Stimulated activated CD4-positive, alpha-beta T cell treated with anti-CD3 and anti-CD28 coated beads, Interleukin-12 subunit alpha, Interleukin-12 subunit beta, amount 100 ng/mL, for 48 hours (primary cell): Measurements from ENCODE around the gene ATP8A2.

ENCODE experiments used
- DNase-seq, 3 donors: peaks; one replicate each; pipeline ENCODE4 v3.0.0-alpha.2; 2020; ENCODE audit warnings: low read depth in 2 of 3, low spot score in 1 of 3

ATP8A2 gene

DNA sequence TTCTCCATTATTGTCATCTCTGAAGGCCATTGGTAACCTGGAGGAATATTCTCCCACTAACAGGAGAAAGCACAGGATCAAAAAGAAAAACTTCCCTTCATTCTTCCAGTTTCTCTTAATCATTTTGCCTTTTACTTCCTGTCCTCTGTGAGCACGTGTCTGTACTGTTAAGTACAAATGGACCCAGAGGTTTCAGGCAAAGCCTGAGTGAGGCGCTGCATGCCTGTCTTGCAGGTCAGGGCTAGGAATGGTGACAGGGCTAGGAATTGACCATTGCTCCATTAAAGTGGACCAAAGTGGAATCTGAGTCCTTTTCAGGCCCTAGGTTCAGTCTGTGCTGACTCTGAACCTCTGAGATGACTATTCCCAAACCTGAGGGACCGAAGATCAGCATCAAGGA, 353.3 kb downstream of the ATP8A2 start:
- no peak for DNase-seq

DNA sequence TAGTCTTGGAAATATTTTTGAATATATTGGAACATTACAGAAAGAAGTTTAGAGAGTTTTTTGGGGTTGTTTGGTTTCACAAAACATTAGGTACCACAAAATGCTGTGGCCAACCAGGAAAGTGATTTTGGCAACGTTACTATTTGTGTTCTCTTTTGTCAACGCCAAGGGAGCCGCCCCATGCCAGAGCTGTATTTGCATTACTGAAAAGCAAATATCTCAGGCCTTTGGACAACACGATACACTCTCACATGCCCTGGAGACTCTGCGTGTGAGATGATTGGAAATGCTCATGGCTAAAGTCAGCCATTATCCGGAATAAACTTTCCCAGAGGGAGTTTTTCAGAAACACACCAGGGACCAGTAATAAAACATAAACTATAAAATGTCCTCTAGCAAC, 355.5 kb downstream of the ATP8A2 start:
- no peak for DNase-seq

DNA sequence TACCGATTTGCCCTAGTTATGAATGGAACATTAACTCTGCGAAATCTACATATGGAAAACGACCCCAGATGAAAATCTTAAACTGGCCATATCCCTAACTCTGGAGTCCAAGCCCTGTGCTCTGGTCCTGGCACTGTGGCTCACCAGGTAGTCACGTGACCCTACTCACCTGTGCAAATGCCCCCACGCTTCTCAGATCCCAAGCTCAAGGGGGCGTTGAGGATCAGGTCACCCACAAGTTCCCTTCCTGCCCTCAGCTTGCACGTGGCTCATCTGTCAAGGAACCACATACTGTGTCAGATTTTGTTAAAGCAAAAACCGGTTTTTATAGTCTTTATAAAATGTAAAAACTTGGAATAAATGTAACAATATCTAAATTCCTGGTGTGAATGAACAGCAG, 356.0 kb downstream of the ATP8A2 start:
- DNase-seq = no peak

DNA sequence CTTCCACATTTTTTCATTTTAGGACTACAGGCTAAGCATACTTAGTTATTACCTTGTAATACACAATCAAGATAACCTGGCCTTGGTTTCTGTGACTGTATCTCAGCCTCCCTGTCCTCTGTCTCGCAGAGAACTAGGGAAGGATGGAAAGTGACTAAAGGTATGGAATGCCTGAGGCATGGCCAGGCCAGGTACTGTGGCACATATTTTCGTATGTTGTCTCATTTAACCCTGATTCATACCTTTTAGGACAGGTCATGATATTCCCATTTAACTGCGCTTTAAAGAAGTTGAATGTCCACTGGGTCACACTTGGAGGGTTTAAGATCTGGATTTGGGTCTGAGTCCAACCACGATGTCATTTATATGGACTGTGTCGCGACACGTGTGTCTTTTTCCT, 357.4 kb downstream of the ATP8A2 start:
- no peak for DNase-seq

DNA sequence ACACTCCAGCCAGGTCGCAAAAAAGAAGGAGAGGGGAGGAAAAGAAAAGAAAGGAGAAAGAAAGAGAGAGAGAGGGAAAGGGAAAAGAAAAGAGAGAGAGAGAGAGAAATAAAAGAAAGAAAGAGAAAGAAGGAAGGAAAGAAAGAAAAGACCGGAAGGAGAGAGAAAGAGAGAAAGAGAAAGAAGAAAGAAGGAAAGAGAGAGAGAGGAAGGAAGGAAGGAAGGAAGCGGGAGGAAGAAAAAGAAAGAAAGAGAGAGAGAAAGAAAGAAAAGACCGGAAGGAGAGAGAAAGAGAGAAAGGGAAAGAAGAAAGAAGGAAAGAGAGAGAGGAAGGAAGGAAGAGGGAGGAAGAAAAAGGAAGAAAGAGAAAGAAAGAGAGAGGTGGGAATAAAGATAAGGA, 359.3 kb downstream of the ATP8A2 start:
- DNase-seq = no peak

DNA sequence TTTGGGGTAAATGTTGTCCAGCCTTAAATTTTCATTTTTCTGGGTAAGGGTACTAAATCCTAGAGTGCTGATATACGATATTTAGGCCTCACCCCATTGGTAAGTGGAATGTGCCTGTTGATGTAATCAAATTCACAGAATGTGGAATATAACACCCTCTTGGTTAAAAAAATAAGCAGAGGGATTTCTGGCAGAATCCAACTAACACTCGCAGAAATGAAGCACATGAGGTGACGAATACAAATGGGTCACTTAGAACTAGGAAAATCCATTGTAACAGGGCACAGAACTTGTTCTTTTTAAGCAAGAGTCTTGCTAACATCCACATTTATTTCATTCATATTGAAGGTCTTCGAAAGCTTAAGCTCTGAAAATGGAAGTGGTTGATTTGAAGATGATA, 359.8 kb downstream of the ATP8A2 start:
- no peak for DNase-seq

DNA sequence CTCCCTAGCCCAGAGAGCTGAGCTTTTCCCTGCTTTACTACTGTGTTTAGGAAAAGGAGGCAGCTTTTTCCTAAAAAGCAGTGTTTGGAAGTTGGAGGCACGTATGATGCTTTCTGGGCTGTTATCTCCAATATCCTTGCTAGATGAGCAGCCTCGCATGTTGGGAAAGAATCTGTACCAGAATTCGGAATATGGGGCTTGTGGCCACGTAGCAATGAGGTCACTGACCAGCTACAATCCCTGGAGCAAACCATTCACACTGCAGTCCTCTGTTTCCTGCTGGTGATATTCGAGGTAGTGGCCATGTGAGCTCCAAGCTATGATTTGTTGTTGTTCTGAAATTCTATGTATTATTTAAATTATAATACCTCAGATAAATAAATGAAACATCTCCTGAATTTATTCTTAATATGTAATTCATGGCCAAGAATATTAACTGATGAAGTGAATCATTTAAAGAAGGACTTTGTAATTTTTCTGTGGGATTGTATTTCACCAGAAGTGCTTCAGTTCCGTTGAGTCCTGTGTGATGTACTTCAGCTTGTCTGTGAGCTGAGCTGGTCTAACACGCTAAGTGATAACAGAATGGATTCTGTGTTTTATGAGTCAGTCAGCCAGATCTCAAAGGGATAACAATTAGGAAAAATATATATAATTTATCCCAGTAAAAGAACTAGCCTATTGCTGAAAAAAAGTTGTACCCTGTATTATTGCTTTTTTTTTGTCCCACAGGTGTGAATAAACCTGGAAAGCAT, 360.5 kb downstream of the ATP8A2 start:
- no peak for DNase-seq

DNA sequence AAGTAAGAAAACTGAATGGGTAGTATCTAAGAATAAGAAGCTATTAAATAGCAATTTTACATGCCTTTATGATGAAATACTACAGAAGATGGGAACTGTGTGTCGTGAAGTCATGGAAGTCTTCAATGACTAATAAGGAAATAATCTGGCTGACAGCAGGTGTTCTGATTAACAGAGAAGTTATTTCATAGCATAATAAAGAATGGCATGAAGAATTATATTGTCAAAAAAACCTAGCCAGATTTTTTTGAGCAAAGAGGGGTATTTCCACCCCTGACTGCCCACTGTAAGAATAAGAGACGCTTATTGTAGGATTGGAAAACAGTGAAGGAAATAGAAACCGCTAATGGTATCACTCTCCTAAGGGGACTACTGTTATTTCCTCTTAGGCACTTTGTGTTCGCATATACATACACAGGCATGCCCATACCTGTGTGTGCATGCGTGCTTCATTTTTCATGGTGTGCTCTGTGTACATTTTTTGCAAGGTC, 361.3 kb downstream of the ATP8A2 start:
- DNase-seq = no peak

DNA sequence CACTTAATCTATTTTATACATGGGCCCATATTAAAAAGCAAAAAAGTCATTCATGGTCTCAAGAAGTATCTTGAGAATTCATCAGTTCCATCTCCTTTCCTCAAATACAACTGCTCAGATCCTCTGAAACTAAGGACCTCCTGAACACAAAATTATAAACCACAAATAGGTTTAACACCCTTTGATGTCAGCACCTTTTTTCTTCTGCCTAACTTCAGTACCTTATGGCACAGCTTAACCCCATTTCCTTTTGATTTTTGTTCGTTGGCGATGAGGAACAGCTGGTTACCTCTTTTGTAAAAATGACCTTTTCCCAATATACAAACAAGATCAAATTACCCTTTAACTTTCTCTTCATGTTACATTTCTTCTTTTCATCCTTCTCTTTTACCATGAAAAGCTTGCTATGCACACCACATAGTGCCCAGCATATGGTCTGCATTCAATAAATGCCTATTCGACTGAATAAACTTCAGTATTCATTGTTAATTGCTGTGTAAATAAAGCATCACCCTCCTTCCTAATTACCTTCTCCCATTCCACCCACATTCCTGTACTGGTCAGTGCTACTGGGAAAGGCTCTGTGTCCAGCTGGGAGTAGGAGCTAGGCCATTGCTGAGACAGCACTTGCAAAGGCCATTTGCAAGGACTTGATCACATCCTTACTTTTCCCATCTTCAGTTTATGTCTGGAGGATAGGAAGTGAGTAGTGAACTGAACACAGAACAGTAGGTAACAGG, 362.1 kb downstream of the ATP8A2 start:
- no peak for DNase-seq

DNA sequence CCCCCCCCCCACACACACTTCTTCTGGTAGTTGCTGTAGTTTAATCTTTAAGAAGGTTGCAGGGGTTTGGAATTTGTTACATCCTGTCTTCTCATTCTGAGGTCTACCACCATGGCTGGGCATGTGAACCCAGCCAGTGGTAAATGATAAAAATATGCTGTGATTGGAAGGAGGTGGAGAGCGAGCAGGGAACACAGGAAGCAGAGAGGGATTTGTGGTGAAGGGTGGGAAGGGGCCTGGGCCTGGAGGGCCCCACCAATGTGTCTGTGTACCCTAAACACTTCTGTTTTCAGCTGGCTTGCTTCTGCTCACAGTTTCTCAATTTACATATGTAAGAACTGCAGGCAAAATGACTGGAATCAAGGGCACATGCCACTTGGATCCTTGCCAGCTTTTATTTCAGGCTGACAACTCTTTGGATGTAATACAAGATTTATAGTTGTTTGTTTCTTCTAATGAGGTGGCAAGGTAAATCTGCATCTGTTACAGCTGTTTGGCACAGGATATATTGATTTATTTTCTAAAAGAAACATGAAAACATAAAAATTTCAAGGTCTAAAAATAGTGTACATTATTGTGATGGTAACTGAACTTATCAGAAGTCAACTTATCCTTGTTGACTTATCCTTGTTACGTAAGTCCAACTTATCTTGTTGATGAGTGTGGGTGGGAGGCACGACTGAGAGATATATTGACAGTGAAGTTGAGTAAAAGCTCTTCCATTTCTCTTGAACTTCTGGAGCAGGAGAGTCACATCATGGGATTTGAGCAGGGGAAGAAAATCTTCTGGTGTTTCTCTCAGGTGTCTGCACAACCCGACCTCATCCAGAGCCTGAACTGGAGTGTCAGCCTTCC, 366.8 kb downstream of the ATP8A2 start:
- DNase-seq = no peak

DNA sequence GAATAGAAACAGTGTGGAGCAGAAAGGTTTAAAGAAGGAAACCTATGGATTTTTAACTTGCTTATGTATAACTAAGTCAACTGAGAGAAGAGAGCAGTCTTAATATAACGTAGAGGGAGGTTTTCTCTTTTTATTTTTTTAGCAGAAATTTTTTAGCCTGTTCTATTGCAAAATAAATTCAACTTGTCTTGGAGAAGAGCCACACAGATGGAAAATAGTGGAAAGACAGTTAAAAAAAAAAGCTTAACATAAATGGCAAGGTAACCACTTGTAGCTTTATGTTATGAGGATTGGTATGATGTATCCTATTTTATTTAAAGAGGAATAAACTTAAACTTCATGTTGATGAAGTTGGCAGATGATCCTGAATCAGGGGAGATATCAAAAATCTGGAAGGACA, 367.6 kb downstream of the ATP8A2 start:
- no peak for DNase-seq

DNA sequence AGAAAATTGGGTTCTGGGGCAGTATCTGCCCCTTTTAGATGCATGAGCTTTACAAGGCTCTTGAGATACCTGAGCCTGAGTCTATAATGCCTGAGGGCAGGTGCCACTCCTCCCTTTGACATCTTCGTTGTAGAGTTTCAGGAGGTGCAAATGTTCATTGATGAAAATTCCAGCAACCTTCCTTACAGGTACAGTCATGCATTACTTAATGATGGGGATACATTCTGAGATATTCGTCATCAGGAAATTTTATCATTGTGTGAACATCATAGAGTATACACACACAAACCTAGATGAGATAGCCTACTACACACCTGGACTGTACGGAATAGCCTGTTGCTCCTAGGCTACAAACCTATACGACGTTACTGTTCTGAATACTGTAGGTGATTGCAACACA, 370.0 kb downstream of the ATP8A2 start:
- DNase-seq = no peak

DNA sequence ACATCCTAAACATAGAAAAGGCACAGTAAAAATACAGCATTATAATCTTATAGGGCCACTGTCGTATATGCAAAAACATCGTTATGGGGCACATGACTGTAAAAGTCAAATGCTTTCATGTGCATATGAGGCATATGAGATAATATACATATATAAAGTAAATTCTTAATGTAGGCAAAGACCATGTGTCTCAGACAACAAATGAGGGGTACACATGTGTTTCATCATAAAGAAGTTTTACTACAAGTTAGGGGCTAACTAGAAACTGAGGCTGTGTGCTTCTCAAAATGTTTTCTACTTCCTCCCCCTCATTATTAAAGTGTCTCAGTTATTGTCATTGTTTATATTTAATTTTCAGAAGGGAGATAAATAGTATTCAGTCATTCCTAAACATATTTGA, 370.4 kb downstream of the ATP8A2 start:
- DNase-seq = no peak

DNA sequence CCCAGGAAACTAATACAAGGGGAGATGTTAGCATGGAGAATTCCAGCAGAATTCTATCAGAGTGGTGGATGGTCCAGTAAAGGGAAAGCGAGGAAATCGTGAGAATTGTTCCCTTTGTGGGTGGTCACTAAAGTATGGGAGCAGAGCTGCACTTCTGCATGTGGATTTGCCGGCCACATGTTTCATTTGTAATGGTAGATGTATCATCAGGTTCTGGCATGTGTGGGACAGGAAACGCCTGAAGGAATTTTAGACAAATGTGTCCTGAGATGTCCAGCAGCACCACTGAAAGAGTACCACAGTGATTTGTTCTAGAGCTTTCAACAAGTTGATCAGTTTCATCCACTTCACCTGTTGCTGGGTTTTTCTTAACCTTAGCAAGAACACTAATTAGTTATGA, 371.6 kb downstream of the ATP8A2 start:
- DNase-seq = no peak

DNA sequence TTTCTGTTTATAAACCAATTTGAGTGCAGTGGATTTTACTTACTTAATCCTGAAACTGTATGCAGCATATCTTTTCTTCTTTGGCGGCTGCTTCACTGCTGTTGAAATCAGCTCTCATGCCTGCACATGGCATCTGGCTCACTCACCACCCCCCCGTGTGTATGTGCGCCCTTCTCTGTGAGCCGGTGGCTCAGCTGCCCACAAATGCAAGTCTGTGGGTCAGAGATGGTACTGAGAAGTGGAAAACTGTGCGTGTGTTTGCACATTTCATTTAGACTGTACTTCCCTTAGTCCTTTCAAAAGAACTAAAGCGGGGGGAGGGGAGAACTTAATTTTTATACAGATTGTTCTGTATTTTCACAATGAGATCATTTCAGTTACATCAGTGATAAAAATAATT, 372.4 kb downstream of the ATP8A2 start:
- DNase-seq = no peak

DNA sequence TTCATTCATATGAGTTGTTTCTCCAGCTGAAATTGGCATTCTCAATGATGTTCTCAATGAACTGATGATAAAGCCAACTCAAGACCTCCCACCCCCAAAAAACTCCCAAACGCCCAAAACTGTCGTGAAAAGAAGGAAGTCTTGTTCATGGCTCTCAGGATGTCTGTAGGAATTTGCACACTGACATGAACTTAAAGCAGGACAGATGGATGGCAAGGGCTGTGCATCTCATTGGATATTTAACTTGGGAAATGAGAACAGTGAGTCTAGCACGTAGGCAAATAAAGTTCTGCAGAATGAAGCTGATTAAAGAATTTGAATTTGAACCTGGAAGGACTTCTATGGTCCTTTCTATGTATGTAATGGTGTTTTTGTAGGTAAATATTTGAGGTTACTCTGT, 374.4 kb downstream of the ATP8A2 start:
- DNase-seq = no peak

DNA sequence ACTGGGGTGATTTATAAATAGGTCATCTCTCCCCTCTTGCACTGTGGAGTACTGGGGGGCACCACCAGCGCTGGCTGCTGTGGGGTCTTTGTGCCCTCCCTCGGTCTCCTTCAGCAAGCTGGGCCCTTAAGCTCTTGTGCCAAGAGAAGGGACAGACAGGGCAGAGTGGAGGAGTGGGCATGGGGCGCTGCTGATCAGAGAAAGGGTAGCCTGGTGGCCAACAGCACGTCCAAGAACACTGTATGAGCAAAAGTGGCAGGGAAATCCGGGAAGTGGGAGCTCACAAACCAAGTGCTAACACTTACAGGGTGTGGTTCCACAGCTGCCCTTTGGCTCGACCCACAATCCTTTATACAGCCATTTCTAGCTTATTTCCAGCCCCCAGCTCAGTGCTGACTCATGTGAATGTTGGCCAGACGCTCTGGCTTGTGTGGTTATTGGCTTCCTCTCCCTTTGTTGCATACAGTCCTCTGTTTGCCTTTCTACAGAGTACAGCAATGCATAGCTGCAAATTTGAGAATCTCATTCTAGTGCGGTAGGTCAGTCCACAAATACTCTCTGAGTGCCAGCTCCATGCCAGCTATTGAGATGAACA, 381.3 kb downstream of the ATP8A2 start:
- DNase-seq = no peak

DNA sequence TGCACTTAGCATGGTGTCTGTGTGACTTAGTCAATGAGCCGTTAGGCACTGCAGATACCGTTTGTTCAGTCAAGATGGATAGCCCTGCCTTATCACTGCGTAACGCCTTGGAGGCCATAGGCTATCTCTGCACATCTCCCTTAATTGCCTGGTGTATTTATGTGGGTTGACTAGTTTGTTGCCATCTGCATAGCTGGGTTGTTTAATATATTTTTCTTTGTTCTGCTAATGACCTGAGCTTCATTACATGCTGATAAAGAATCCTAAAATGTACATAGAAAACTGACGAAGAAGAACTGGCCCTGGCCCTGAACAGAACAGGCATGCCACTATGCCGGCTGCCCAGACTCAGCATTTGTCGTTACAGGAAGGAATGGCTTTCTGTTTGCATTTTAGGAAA, 382.2 kb downstream of the ATP8A2 start:
- DNase-seq = no peak

DNA sequence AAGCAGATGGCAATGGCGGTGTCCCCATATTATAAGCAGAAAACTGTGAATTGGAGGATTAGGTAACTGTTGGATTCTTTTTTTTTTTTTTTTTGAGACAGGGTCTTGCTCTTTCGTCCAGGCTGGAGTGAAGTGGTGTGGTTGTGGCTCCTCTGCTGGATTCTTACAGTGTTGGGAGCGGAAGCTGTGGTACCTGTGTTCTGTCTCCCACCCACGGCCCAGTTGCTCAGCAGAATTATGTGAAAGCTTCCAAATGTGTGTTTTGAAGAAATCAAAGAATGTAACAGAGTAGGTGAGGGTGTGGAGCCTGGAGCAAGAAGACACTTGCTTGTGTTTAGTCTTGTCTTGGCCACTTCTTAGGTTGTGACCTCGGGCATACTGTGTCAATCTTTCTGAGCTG, 384.5 kb downstream of the ATP8A2 start:
- no peak for DNase-seq

DNA sequence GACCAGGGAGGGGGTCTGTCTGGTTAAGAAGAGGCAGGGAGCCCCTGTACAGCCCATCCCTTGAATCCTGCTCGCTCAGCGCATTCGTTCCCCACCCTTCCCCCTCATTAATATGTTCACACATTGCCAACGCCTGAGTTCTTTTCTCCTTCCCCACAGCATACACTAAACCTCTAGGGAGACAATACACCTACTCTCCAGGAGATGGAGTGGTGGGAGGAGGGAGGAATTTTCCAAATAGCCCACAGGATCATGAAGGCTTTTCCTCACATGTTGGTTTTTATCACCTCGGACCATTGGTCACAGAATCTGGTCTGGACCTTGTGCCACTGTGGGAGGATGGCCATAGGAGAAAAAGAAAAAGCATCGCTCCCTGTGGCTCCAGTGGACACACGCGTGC, 385.1 kb downstream of the ATP8A2 start:
- DNase-seq = no peak

DNA sequence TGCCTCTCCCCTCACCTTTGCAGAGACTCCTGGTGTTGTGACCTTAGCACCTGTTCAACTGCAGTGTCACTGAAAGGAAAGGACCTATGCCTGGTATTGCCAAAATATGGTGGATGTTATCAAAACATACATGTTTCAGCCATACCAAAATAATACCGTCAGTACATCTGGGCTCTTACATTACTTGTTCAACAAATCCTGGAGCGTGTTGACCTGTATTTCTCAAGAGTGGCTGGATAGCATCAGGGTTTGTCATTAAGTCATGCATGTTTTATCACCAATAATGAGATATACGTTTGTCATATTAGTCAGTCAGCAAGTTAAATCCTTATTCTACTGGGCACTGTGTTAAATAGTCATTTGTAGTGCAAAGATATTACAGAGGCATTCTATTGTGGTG, 389.3 kb downstream of the ATP8A2 start:
- DNase-seq = no peak
